HG03159 (cell line): Measurements from ENCODE around the gene RBM45.

Experiments
- ATAC-seq: cut with Tn5 transposase; IDR thresholded peaks from one replicate; pipeline ENCODE4 v1.9.1; 2021; ENCODE audit warnings: mild to moderate bottlenecking, moderate library complexity; ENCODE audit not compliant: unreplicated experiment

The RBM45 gene

GRCh38 chr2:178157574-178157973 lies 45.3 kb downstream of the RBM45 start:
- no peak for ATAC-seq

- no peak for ATAC-seq
Observed at GRCh38 chr2:178159966-178160365, 47.7 kb downstream of the RBM45 start.

- ATAC-seq = no peak
Observed at GRCh38 chr2:178160601-178161000, 48.4 kb downstream of the RBM45 start.

- no peak for ATAC-seq
Observed at GRCh38 chr2:178163395-178163794, 51.2 kb downstream of the RBM45 start.

- no peak for ATAC-seq
Observed at GRCh38 chr2:178163911-178164310, 51.7 kb downstream of the RBM45 start.

- no peak for ATAC-seq
Observed at GRCh38 chr2:178173657-178174056, 61.4 kb downstream of the RBM45 start.

- no peak for ATAC-seq
Observed at GRCh38 chr2:178177066-178177679, 64.9 kb downstream of the RBM45 start.
